DMS153 treated with DMSO at 0.1 percent for 48 hours (cell line): ENCODE measurements around the gene KDM6B.

Experiments used
- DNase-seq: peaks from one replicate; lab custom pipeline; 2025; ENCODE audit not compliant: unreplicated experiment; lab: John Stamatoyannopoulos, UW

The KDM6B gene

DNA sequence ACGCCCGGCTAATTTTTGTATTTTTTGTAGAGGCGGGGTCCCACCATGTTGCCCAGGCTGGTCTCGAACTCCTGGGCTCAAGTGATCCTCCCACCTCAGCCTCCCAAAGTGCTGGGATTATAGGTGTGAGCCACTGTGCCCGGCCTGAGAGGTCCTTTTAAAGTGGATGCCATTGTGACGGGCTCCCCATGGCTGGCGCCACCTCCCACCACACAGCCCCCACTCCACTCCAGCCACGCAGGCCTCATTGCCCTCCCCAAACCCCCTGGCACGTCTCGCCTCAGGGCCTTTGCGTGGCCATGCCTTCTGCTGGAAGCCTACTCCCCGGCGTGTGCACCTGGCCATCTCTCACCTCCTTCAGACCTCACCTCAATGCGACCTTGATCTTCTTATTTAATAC lies 11.9 kb upstream of the KDM6B start:
- no peak for DNase-seq

DNA sequence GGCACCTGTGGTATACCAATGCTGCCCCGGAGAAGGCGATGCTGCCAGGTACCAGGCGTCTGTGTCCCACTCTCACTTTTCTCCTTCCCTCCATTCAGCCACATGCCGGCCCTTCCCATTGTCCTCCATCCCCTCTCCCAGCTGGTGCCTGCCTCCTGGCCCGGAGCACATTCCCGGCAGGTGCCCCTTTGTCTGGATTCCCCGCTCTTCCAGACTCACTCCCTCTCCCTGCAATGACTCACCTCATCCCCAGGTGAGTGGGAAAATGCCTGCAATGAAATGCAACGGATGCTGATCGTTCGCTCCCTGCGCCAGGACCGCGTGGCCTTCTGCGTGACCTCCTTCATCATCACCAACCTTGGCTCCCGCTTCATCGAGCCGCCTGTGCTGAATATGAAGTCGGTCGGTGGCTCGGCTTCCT lies 10.4 kb upstream of the KDM6B start:
- no peak for DNase-seq

DNA sequence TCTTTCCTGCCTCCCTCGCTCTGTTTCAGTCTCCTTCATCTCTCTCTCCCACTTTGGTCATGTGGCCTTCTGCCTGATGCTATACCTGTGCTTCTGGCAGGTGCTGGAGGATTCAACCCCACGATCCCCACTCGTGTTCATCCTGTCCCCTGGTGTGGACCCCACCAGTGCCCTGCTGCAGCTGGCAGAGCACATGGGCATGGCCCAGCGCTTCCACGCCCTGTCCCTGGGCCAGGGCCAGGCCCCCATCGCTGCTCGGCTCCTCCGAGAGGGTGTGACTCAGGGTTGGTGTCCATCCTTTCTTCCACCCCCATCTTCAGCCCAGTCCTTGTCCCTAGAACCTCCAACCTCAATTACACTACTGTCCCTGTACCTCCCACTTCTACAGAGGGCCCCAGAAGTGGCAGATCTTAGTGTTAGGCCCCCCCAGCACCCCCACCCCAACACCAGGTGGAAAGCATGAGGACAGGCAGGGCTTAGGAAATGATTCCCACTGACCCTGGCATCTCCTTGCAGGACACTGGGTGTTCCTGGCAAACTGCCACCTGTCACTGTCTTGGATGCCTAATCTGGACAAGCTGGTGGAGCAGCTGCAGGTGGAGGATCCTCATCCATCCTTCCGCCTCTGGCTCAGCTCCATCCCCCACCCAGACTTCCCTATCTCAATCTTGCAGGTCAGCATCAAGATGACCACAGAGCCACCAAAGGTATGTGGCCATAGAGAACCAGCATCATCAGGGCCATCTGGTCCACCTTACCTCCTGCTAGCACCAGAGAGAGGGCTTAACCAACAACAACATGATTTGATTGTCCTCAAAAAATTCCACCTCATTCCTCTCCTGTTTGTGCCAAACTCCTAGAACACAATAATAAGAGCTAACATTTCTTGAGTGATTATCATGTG lies 9.7 kb upstream of the KDM6B start:
- no peak for DNase-seq

DNA sequence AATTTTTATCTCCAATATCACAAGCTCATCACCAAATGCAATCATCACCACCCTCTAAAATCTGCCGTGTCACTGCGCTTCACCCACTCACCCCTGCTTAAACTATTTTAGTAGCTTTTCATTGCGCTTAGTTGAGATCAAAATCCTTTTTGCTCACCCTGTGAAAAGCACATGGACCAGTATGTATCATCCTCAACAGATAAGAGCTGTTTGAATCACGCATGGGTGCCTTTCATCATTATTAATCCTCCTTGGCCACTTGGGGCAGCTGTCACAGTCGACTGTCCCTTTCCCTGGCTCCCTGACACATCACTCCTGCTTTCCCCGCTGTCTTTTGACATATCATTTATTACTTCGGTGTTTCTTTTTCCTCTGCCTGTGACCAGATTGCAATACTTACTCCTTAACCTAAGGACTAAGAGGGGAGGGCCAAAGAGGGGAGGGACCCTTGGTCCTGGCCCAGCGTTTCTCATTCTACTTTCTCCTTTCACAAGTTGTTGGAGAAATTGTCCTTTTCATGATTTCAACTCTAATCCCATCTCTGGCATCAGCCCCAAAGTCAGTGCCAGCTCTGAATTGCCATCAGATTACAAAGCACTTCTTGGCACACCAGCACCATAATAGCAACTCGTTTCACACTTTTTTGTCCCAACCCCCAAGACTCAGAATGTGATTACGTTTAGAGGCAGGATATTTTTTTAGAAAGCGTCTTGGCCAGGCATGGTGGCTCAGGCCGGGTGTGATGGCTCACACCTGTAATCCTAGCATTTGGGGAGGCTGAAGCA lies 8.6 kb upstream of the KDM6B start:
- DNase-seq = no peak

DNA sequence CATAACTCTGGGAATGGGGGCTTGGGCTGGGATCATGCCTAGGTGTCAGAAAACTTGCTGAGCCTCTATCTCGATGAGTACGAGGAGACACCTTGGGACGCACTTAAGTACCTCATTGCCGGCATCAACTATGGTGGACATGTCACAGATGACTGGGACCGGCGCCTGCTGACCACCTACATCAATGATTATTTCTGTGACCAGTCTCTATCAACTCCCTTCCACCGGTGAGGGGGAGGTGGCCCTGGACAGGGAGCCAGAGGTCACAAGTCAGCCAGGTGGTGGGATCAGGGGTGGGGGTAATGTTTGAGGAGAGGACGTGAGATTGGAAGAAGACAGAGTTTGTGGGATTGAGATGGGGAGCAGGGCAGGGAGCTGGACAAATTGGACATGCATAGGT lies 3.4 kb upstream of the KDM6B start:
- DNase-seq = no peak

DNA sequence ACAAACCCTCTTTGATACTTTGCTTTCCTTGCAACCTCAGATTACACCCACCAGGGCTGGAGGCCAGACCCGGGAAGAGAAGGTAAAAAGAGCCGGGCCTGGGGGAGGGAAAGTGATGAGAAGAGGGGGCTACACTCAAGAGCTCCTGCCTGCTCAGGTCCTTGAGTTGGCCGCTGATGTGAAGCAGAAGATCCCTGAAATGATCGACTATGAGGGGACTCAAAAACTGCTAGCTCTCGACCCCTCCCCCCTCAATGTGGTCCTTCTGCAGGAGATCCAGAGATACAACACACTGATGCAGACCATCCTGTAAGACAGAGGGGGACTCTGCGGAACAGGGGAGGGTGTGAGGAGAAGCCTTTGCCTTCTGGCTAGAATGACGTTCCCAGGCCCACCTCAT lies 2.8 kb upstream of the KDM6B start:
- DNase-seq = no peak

DNA sequence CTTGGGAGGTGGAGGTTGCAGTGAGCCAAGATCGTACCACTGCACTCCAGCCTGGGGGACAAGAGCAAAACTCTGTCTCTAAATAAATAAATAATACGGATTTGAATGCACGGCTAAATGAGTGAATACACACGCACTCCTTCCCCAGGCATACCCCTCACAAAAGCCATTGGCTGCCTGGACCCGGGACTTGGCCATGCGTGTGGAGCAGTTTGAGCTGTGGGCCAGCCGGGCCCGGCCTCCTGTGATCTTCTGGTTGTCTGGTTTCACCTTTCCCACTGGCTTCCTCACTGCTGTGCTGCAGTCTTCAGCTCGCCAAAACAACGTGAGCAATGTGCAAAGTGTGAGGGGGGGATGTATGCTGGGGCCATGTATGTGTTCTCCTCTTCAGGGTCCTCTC lies 1.6 kb upstream of the KDM6B start:
- no peak for DNase-seq

DNA sequence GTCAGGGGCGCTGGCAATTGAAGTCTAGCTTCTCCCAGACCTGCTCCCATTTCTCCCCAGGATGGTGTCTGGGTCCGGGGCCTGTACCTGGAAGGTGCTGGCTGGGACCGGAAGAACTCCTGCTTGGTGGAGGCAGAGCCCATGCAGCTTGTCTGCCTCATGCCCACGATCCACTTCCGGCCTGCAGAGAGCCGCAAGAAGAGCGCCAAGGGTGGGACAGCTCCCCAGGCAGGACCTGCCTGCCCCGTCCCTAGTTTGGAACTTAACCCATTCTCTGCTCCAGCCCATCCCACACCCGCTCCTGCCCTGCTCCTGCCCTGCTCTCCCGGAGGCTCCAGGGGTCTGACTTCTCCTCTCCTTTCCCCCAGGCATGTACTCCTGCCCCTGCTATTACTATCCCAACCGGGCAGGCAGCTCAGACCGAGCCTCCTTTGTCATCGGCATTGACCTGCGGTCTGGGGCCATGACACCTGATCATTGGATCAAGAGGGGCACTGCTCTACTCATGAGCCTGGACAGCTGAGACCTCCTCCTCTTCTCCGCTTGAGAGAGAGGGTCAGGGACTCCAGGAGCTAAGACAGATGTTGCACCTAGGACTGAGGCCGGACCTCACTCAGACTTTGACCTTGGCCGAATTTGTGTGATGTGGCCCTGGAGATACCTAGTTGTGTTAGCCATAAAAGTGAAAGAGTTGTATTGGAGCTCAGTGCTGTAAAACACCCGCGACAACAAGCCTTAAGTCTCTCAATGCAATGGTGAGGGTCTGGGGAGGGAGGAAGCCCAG lies 814 bp upstream of the KDM6B start:
- DNase-seq = no peak

DNA sequence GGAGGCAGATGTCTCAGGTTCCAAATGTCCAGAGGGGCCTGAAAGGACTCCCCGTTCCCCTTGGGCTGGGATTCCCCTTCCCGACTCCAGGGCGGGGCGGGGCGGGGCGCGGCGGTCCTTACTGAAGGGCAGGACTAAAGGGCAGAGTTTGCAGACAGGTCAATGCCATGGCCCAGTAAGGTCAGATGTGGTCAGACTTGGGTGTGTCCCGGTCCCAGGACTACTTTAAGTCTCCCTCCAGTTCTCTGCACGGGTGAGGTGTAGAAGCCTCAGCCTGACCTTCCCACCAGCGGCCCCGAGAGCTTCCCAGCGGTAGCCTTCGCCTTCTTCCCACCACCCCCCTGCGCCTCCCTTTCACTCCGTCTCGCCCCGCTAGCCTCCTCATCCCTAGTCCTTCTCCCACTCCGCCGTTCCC lies 532 bp downstream of the KDM6B start:
- DNase-seq = no peak

DNA sequence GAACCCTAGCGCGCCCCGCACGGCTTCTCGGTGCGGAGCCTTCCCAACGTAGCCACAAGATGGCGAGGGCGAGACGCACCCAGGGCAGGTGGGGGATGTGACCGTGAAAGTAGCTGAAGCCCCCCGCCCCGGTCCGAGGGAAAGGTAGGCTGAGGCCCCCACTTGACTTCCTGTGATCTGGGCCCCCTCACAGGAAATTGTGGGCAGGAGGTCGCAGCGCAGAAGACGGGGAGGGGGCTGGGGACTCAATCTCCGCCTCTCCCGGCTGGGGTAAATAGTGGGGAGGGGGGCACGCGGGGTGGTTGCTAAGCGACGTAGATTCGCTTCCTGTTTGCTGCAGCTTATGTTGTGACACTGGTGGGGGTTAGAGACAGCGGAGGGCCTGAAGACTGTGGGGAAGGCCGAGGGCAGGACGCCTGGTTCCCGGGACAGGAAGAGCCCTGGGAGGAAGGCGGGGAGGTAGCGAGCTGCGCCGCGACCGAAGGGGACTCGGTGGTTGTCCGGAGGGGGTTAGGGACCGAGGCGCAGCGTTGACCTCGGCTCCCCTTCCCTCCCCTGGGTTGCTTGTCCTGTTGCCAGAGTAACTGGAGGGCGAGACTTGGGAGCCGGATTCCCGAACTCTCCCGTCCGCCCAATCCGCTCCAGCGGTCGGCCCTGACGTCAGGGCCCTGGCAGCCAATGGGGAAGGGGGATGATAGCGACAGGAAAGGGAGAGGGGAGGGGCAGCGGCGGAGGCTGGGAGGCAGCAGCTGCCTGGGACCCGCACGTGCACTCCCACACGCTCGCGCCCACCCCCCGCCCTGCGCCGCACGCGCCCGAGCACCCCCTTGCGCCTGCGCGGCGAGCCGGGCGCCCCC lies 1.2 kb downstream of the KDM6B start:
- DNase-seq = peak; percentile 70

DNA sequence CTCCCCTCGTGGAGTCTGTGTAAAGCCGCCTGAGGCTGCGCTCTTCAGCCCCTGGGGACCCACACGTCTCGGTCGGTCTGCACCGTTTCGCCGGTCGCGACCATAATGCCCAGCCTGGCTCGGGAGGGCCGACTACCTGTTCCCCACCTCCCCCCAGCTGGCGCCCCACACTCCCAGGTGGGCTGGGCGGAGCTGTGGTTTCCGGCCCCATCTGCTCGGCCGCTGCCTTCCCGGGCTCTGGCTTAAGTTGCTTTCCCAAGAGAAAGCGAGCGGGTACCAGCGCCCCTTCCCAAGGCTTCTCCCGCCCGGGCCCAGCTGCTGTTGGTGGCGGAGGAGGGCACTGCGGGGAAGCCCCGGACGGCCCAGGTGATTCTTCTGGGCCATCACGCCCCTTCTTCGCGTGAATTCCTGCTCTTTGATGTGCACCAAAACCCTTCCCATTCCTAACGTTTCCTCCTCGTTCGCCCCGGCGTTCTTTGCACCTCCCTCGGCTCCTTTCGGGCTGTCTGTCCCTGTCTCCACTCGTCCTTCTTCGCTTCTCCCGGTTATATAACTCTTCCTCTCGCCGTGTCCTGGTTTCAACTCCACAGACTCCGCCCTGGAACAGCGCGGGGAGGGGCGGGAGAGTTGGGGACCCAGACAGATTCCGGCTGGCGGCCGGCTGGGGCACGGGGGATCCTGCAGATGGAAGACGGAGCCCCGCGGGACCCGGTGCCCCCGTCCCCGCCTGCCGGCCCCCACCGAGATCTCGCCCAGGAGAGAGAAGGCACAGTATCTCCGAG lies 2.0 kb downstream of the KDM6B start:
- no peak for DNase-seq

DNA sequence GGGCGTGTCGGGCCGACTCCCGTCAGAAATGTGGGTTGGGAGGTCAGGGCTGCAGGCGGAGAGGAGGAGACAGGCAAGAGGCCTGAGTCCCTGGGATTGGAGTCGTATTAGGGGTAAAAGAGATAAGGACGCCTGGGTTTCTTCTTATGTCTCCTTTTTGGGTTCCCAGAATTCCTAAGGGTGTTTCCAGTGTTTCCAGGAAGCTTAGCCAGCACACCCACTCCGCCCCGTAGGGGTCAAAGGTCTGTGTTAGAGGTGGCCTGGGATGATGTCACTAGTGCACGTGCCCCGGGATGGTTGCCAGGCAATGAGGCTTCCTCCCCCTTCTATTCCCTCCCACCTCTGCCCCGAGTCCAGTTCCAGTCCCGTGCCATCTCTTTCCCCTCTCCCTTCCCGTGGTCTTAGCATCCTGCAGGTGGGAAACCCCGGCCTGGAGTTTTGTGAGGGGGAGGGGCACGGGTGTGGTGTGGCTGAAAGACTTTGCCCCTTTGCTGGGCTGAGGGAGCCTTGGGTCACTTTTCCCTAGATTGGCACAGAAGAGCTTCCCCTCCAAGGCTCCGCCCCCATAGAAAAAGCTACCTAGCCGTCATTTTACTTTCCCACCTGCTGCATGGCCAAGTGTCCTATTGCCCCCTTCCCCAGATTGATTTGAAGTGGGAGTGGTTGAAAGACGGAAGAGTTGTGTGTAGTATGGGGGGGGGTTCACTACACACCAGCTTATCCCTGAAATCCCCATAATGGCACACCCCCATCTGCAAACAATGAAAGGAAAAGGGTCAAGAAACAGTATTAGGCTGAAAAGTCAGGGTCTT lies 2.8 kb downstream of the KDM6B start:
- DNase-seq = peak; percentile 77

DNA sequence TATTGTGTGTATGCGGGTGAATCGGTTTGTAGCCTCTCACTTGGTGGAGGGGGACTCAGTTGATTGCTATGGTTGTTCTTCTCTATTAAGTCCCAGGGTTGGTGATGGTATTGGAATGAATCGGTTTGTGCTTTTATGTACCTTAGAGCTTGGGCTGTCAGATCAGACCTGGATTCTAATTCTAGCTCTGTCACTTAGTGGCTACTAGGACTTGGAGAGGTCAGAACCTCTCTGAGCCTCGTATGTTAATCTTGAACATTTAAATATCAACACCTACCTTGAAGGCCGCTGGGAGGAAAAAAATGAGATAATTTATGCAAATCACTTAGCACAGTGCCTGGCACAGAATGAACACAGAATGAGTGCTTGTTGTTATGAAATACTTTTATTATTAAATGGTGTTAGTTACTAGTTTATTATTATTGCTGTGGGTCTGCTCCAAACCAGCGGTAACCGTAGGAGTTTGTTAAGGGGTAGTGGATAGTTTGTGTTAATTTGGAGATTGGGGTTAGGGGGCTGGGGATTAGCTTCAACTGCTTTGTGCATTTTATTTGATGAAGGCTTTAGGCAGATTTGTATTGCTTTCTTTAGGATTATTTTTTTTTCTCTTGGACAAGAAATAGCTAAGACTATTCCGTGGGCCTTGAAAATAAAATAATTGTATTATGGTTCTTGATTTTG lies 3.5 kb downstream of the KDM6B start:
- DNase-seq = no peak

DNA sequence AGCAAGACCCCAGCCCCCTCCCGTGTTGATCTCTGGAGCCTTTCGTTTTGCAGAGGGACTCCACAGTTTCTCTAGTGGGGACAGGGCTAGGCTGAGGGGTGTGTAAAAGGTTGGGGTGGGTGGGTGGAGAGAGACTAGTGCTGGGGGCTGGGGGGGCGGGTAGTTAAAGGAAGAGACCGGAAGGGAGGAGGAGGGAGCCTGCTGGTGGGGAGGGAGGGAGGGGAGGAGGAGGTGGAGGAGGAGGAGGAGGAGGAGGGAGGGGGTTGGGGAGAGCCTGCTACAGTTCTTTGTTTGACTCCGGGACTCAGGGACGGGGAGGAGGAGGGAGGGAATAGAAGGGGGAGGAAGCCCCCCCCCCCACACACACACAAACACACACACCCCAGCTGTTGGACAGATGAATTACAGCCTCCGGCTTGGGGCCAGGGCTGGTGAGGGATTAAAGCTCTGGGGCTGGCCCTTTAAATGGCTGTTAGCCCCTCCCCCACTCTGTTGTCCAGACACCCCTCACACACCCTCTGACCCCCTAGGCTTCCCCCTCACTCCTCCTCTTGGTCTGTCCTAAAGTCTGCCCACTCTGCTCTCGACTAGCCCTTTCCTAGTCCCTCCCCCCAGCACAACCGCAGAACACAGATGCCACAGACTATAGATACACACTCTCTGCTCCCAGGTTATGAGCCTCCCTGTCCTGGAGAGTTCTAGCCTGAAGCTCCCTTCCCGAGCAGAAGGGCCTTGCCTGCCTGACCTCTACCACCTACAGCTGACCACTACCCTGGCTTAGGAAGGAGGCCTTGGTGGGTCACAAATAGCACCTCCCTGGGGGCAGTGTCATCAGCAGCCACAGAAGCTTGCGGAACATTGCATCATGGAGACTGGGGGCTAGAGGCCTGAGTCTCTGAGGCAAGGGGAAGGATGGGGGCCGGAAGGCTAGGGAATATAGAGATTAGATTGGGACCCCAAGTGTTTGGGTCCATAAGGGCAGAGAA lies 4.4 kb downstream of the KDM6B start:
- DNase-seq = no peak

DNA sequence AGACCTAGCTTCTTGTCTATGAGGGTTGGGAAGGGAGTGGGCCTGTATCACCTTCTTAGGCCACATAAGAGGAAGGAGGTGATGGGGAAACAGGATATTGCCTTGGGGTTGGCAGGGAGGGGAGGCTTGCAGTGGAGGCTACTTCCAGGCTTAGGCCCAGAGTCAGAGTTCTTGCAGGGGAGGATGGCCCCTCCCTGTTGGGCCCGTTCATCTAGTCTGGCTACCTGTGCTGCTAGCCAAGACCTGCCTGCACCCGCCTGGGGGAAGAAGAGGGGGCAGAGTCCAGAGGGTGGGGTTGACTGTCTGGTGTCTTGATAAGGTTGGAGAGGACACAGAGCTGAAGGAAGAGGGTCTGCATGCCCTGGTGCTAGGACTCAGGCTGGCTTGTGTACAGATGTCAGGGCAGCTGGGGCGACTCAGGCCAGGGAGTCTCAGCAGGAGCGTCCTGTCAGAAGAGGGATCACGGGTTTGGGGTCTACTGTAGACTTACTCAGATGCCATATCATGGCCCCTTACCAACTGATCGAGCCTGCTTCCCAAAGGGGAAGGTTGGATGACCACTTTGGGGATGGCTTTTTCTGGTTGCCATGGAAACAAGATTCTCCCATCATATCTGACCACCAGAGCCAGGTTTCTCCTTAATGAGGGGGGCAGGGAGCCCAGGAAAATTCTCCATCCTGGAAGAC lies 5.3 kb downstream of the KDM6B start:
- no peak for DNase-seq

DNA sequence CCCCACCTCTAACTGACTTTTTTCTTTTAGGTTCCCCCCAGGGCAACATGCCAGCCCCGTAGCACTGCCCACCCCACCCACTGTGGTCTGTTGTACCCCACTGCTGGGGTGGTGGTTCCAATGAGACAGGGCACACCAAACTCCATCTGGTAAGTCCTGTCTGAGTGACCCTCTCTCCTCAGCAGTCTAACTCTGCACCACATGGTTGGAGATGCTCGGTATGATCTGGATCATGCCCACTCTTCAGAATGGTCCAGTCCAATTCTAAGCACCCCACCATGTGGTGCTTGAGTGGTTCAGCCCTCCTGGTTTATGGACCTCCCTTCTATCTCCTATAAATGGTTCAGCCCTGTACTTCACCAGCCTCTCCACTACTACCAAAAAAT lies 5.9 kb downstream of the KDM6B start:
- DNase-seq = no peak

DNA sequence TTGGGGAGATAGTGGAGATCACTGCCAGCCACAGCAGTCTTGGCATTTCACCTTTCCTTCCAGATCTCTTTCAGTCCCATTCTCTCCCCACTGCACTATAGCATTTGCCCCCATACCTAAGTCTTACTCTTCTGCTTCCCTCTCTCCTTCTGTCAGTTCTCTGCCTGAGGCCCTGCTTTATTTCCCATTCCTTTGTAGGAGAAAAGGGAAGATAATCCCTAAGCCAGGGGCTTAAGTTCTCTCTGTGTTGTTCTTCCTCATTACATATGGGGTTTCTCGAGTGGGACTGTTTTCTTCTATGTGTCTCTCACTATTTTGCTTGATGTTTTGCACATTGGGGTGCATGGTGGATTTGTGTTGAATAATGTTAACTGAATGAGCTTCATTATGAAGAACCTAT lies 6.4 kb downstream of the KDM6B start:
- no peak for DNase-seq
